Fibroblast of lung (primary cell): Measurements from ENCODE around the gene PAK2.

Experiments used
- EZH2 ChIP-seq: IDR thresholded peaks from 2 replicates; pipeline ENCODE4 v1.5.1; 2012; ENCODE audit warnings: low read length, control low read depth, mild to moderate bottlenecking; ENCODE audit errors: missing control alignments
- TF ChIP-seq, protein P1 (sequence below), 2 donors: IDR thresholded peaks in 1 of 2; conservative IDR thresholded peaks in 1 of 2; 1 replicate in 1 of 2; 2 replicates in 1 of 2; pipeline ENCODE4 v1.5.1; 2011 to 2012; ENCODE audit warnings: low read length in 2 of 2, control low read depth in 1 of 2, inconsistent platforms in 1 of 2, low read depth in 1 of 2, mild to moderate bottlenecking in 1 of 2

DNA sequence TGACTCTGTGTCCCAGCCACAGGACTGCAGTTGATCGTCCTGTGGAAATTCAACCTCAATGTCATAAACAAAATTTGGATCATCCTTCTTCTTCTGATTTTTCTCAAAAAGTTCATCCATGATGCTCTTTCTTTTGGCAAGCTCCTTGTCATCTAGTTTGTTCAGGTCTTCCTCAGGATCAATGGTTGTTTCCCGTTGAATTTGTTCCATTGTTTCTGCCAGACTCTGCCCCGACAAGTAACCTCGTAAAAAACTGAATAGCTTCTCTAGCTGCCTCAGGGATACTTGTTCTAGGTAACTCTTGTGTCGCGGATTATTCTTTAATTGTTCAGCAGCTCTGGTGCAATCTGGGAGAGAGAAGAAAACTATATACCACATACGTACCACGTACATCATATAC lies 32.1 kb upstream of the PAK2 start:
- TF ChIP-seq, protein P1, sequence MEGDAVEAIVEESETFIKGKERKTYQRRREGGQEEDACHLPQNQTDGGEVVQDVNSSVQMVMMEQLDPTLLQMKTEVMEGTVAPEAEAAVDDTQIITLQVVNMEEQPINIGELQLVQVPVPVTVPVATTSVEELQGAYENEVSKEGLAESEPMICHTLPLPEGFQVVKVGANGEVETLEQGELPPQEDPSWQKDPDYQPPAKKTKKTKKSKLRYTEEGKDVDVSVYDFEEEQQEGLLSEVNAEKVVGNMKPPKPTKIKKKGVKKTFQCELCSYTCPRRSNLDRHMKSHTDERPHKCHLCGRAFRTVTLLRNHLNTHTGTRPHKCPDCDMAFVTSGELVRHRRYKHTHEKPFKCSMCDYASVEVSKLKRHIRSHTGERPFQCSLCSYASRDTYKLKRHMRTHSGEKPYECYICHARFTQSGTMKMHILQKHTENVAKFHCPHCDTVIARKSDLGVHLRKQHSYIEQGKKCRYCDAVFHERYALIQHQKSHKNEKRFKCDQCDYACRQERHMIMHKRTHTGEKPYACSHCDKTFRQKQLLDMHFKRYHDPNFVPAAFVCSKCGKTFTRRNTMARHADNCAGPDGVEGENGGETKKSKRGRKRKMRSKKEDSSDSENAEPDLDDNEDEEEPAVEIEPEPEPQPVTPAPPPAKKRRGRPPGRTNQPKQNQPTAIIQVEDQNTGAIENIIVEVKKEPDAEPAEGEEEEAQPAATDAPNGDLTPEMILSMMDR (conservative IDR thresholded peaks at IDR 0.05 in 1 of 2, IDR thresholded peaks at IDR 0.05 in 1 of 2; ENCODE audit: low read depth in 1 of 2, low read length in 2 of 2), result no peak
- TF ChIP-seq EZH2, result no peak
